DND-41 (cell line): ENCODE measurements around the gene ARHGDIA.
A peak's percentile ranks its signal among the peaks of the same experiment; 100 is the strongest.
"Not testable (repeated sequence)": the region's sequence is repeated elsewhere in the genome, so short reads cannot be mapped to it uniquely, and the experiment has no call there.

Source experiments
- ATAC-seq: fragments of 200-7000 bp; cut with Tn5 transposase; 3 replicates; pipeline ENCODE4 v1.9.1; 2021; ENCODE audit warnings: low read depth; ENCODE audit not compliant: insufficient read depth
- DNase-seq: peaks from one replicate; pipeline ENCODE4 v3.0.0-alpha.2; 2020
- H2AFZ ChIP-seq: 2 replicates; pipeline ENCODE4 v1.6.0; 2012; ENCODE audit warnings: low read depth, low read length
- H3K27ac ChIP-seq: 2 replicates; pipeline ENCODE4 v1.5.1; 2012; ENCODE audit warnings: low read length, inconsistent platforms
- H3K27me3 ChIP-seq: fragments of 200-600 bp; sonication (generic); 2 replicates; pipeline ENCODE4 v1.6.0; 2012; ENCODE audit warnings: low read length, mild to moderate bottlenecking, inconsistent platforms; ENCODE audit not compliant: insufficient read depth, poor library complexity
- H3K36me3 ChIP-seq: 2 replicates; pipeline ENCODE4 v1.5.1; 2012; ENCODE audit warnings: low read length, inconsistent platforms; ENCODE audit not compliant: insufficient read depth
- H3K4me1 ChIP-seq: 2 replicates; pipeline ENCODE4 v1.5.1; 2012; ENCODE audit warnings: mild to moderate bottlenecking, low read length; ENCODE audit not compliant: insufficient read depth
- H3K4me2 ChIP-seq: 2 replicates; pipeline ENCODE4 v1.6.0; 2012; ENCODE audit warnings: mild to moderate bottlenecking, moderate library complexity, low read length, inconsistent platforms; ENCODE audit not compliant: insufficient read depth
- H3K4me3 ChIP-seq, 2 experiments: fragments of 200-600 bp in 1 of 2; shearing (Covaris generic) in 1 of 2; 2 replicates each; pipeline ENCODE4 v1.5.1; 2012 to 2016; ENCODE audit warnings: inconsistent platforms in 2 of 2, low read length in 2 of 2, mild to moderate bottlenecking in 2 of 2, low read depth in 1 of 2, moderate library complexity in 1 of 2
- H3K79me2 ChIP-seq: 2 replicates; pipeline ENCODE4 v1.6.0; 2012; ENCODE audit warnings: low read length, inconsistent platforms; ENCODE audit not compliant: insufficient read depth
- H3K9ac ChIP-seq: 2 replicates; pipeline ENCODE4 v1.6.0; 2012; ENCODE audit warnings: low read depth, mild to moderate bottlenecking, inconsistent platforms, low read length, moderate library complexity
- H3K9me3 ChIP-seq: 2 replicates; pipeline ENCODE4 v1.5.1; 2012; ENCODE audit warnings: low read length, moderate library complexity, mild to moderate bottlenecking, inconsistent platforms; ENCODE audit not compliant: insufficient read depth, severe bottlenecking
- H4K20me1 ChIP-seq: 2 replicates; pipeline ENCODE4 v1.6.0; 2012; ENCODE audit warnings: low read length; ENCODE audit not compliant: insufficient read depth
- EZH2 ChIP-seq: IDR thresholded peaks from 3 replicates; pipeline ENCODE4 v1.6.1; 2012; ENCODE audit warnings: borderline replicate concordance, low read depth, mild to moderate bottlenecking, moderate library complexity, low read length, inconsistent platforms; ENCODE audit not compliant: severe bottlenecking
- TF ChIP-seq, protein P1 (sequence below): IDR thresholded peaks from 2 replicates; pipeline ENCODE4 v1.5.1; 2012; ENCODE audit warnings: borderline replicate concordance, low read length, moderate library complexity, mild to moderate bottlenecking; ENCODE audit not compliant: poor library complexity, severe bottlenecking; ENCODE audit errors: extremely low read depth

ARHGDIA gene

DNA sequence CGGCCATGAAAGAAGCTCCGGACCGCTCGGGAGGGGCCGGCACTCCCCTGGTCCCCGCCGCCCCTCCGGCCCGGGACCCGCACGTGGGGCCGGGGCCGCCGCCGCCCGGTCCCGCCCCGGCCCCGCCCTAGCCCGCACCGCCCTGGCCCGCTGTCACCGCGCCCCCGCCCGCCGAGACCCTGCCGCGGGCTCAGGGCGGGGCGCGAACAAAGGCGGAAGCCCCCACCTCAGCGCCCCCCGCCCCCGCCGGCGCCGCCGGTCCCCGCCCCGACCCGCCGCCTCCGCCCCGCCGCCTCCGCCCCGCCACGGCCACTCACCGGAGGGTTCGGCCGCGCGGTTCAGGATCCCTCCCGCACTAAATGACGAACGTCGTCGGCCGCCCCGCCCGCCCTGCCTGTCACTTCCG lies at the start of gene ARHGDIA:
Gene ARHGDIA, minus strand, starts transcription at position 357 of the 406 bp plus-strand sequence. CDS start 1,407 bp downstream, outside the sequence.
- Histone ChIP-seq H3K27ac (peak within 1 kb of the TSS; percentile 99), H4K20me1 (peaks cover 46% of the 10 kb centered on the region), H3K4me1 (peaks cover 36% of the 10 kb centered on the region), H3K36me3 (peaks cover 43% of the 10 kb centered on the region), H3K4me2 (peak within 1 kb of the TSS; percentile 85), H2AFZ (peak within 1 kb of the TSS; percentile 89), H3K79me2 (peaks cover 61% of the 10 kb centered on the region), H3K9ac (peak within 1 kb of the TSS; percentile 99), H3K4me3 (peak within 1 kb of the TSS; percentile 74 to 92), H3K9me3 (no peaks in the 10 kb centered on the region), H3K27me3 (no peaks in the 10 kb centered on the region)
- ATAC-seq (peak; percentile 42), DNase-seq (no peak)
- no peak for TF ChIP-seq EZH2
- TF ChIP-seq, protein P1, sequence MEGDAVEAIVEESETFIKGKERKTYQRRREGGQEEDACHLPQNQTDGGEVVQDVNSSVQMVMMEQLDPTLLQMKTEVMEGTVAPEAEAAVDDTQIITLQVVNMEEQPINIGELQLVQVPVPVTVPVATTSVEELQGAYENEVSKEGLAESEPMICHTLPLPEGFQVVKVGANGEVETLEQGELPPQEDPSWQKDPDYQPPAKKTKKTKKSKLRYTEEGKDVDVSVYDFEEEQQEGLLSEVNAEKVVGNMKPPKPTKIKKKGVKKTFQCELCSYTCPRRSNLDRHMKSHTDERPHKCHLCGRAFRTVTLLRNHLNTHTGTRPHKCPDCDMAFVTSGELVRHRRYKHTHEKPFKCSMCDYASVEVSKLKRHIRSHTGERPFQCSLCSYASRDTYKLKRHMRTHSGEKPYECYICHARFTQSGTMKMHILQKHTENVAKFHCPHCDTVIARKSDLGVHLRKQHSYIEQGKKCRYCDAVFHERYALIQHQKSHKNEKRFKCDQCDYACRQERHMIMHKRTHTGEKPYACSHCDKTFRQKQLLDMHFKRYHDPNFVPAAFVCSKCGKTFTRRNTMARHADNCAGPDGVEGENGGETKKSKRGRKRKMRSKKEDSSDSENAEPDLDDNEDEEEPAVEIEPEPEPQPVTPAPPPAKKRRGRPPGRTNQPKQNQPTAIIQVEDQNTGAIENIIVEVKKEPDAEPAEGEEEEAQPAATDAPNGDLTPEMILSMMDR = no peak

DNA sequence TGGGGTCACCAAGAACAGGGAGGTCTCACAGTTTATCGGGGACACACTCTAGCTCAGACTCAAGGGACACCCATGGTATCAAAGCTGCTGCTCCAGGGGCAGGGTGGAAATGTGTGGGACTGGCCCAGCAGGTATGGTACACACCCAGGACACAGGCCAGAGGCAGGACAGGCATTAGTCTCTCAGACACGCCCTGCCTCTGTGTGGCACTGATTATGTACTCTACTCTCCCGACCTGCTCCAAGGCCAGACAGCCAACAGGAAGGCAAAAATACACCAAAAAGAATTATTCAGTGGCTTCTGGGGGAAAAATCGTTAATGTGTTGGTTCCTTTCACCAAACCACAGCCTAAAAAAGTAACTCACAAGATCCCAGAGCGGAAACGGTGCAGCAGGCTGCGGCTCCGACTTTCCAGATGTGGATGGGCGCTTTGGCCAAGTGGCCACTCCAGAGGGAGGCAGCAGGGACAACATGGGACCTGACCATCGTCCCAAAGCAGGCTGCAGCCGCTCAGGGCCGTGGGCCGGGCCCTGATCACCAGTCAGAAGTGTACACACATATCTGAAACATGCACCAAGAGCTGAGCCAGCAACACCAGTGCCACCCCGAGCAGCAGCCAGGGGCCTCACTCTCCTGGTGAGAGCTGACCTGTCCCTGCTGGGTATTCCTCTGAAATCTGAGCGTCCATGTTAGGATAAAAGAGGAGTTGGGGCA lies 47.9 kb upstream of the ARHGDIA start:
- peaks cover 69% of the 10 kb centered on the region for H3K36me3 ChIP-seq

DNA sequence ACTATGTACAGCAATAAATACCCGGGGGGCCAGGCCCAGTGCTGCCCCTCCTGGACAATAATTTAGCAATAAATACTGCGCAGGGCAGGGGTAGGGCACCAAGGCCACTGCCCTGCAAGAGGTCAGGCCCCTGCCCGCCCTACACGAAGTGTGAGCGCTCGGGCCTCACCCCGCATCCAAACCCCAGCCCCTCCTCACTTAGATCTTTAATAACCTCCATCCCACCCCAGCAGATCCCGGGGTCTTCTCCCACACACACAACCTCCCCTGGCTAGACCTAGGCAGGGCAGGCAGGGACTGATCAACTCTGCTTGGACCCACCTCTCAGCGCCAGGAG lies 47.2 kb upstream of the ARHGDIA start:
- H3K4me1 ChIP-seq = peaks cover 30% of the 10 kb centered on the region
- peaks cover 68% of the 10 kb centered on the region for H3K79me2 ChIP-seq
- H4K20me1 ChIP-seq = peaks cover 69% of the 10 kb centered on the region
- H3K9ac ChIP-seq = peak overlapping the region; percentile 30; the same call in 1 of the 2 replicates
- DNase-seq, H3K9me3 ChIP-seq, H3K27me3 ChIP-seq: not testable (repeated sequence)
- peaks cover 72% of the 10 kb centered on the region for H3K36me3 ChIP-seq
- peak overlapping the region in 1 of 2 experiments; percentile 92; a peak in 2 of 4 replicates for H3K4me3 ChIP-seq
- TF ChIP-seq, protein P1 = peak; percentile 24
- peak overlapping the region; percentile 57 for H3K27ac ChIP-seq
- peak overlapping the region; percentile 90 for H3K4me2 ChIP-seq
- H2AFZ ChIP-seq = peak overlapping the region; percentile 51; the same call in 1 of the 2 replicates
- ATAC-seq = peak; percentile 52

More for the DNA sequence above, 47.9 kb upstream of the ARHGDIA start:
- H3K4me3 ChIP-seq = no peak overlapping the region
- H3K79me2 ChIP-seq = peaks cover 75% of the 10 kb centered on the region
- peaks cover 35% of the 10 kb centered on the region for H3K4me1 ChIP-seq
- no peak overlapping the region for H3K27ac ChIP-seq
- no peaks in the 10 kb centered on the region for H3K9me3 ChIP-seq
- H4K20me1 ChIP-seq = peaks cover 72% of the 10 kb centered on the region
- H3K9ac ChIP-seq = no peak overlapping the region
- H2AFZ ChIP-seq = no peak overlapping the region
- no peak for ATAC-seq
- no peaks in the 10 kb centered on the region for H3K27me3 ChIP-seq
- no peak for DNase-seq
- TF ChIP-seq, protein P1 = no peak
- TF ChIP-seq EZH2 = no peak
- H3K4me2 ChIP-seq = no peak overlapping the region
